Liver (tissue), 9 donors: ENCODE measurements around the gene CCNB2. TPM values are rescaled to one million over a fixed set of nuclear protein-coding genes. Genes with fewer than 3 reads are reported as not detected.

Experiments
- DNase-seq: peaks from one replicate; pipeline ENCODE4 v3.0.0-alpha.2; 2017; ENCODE audit warnings: low spot score
- H3K27ac ChIP-seq, 2 donors: one replicate each; pipeline ENCODE4 v1.7.0; 2013; ENCODE audit warnings: inconsistent platforms in 2 of 2, low read length in 2 of 2, control low read depth in 1 of 2, low read depth in 1 of 2, mild to moderate bottlenecking in 1 of 2
- H3K27me3 ChIP-seq, 4 donors: one replicate each; pipeline versions ENCODE4 v1.6.1 to v1.7.0; 2013; ENCODE audit warnings: low read length in 3 of 4, inconsistent platforms in 1 of 4, mild to moderate bottlenecking in 1 of 4, moderate library complexity in 1 of 4; ENCODE audit not compliant: control insufficient read depth in 4 of 4, insufficient read depth in 4 of 4
- H3K36me3 ChIP-seq, 4 donors: one replicate each; pipeline versions ENCODE4 v1.6.1 to v1.7.0; 2013; ENCODE audit warnings: low read length in 3 of 4, mild to moderate bottlenecking in 3 of 4, low read depth in 1 of 4, moderate library complexity in 1 of 4; ENCODE audit not compliant: control insufficient read depth in 4 of 4, insufficient read depth in 3 of 4
- H3K4me1 ChIP-seq, 4 donors: one replicate each; pipeline versions ENCODE4 v1.6.1 to v1.7.0; 2013; ENCODE audit warnings: low read length in 3 of 4, mild to moderate bottlenecking in 3 of 4, moderate library complexity in 1 of 4; ENCODE audit not compliant: control insufficient read depth in 4 of 4, insufficient read depth in 4 of 4
- H3K4me3 ChIP-seq, 3 donors: one replicate each; pipeline versions ENCODE4 v1.6.1 to v1.7.0; 2013; ENCODE audit warnings: low read length in 3 of 3, control low read depth in 1 of 3, low read depth in 1 of 3, mild to moderate bottlenecking in 1 of 3
- H3K9ac ChIP-seq, 2 donors: one replicate each; pipeline ENCODE4 v1.7.0; 2013; ENCODE audit warnings: low read length in 2 of 2, mild to moderate bottlenecking in 2 of 2, moderate library complexity in 2 of 2, control low read depth in 1 of 2, low read depth in 1 of 2
- H3K9me3 ChIP-seq, 4 donors: one replicate each; pipeline versions ENCODE4 v1.6.1 to v1.7.0; 2013; ENCODE audit warnings: low read length in 3 of 4; ENCODE audit not compliant: control insufficient read depth in 4 of 4
- EGR1 ChIP-seq, 2 donors: IDR thresholded peaks; 2 replicates each; pipeline ENCODE4 v1.6.1; 2016 to 2018; ENCODE audit warnings: antibody characterized with exemption in 2 of 2, low read depth in 2 of 2
- FOXA1 ChIP-seq: IDR thresholded peaks from 2 replicates; pipeline ENCODE4 v1.6.1; 2016; ENCODE audit warnings: antibody characterized with exemption
- FOXA2 ChIP-seq: IDR thresholded peaks from 2 replicates; pipeline ENCODE4 v1.6.1; 2016; ENCODE audit warnings: antibody characterized with exemption
- GABPA ChIP-seq, 2 donors: IDR thresholded peaks in 1 of 2; conservative IDR thresholded peaks in 1 of 2; 2 replicates each; pipeline ENCODE4 v1.6.1; 2016; ENCODE audit warnings: antibody characterized with exemption in 2 of 2, mild to moderate bottlenecking in 1 of 2, moderate library complexity in 1 of 2
- HNF4A ChIP-seq, 2 donors: conservative IDR thresholded peaks; 2 replicates each; pipeline ENCODE4 v1.6.1; 2016; ENCODE audit warnings: antibody characterized with exemption in 2 of 2, mild to moderate bottlenecking in 2 of 2
- HNF4G ChIP-seq: IDR thresholded peaks from 2 replicates; pipeline ENCODE4 v1.6.1; 2016; ENCODE audit warnings: antibody characterized with exemption
- JUND ChIP-seq, 2 donors: IDR thresholded peaks; 2 replicates each; pipeline ENCODE4 v1.6.1; 2016; ENCODE audit warnings: antibody characterized with exemption in 2 of 2
- NR2F2 ChIP-seq: IDR thresholded peaks from 2 replicates; pipeline ENCODE4 v1.6.1; 2016; ENCODE audit warnings: antibody characterized with exemption
- RAD21 ChIP-seq, 2 donors: IDR thresholded peaks; 2 replicates each; pipeline ENCODE4 v1.6.1; 2016; ENCODE audit warnings: antibody characterized with exemption in 2 of 2, mild to moderate bottlenecking in 2 of 2
- RXRA ChIP-seq, 2 donors: IDR thresholded peaks; 2 replicates each; pipeline ENCODE4 v1.6.1; 2017 to 2018; ENCODE audit warnings: antibody characterized with exemption in 2 of 2, mild to moderate bottlenecking in 1 of 2
- SP1 ChIP-seq: IDR thresholded peaks from 2 replicates; pipeline ENCODE4 v1.6.1; 2018; ENCODE audit warnings: antibody characterized with exemption, mild to moderate bottlenecking
- TAF1 ChIP-seq: conservative IDR thresholded peaks from 2 replicates; pipeline ENCODE4 v1.6.1; 2016; ENCODE audit warnings: antibody characterized with exemption, mild to moderate bottlenecking
- YY1 ChIP-seq: IDR thresholded peaks from 2 replicates; pipeline ENCODE4 v1.6.1; 2016; ENCODE audit warnings: antibody characterized with exemption, mild to moderate bottlenecking
- WGBS: extraction: QIAGEN DNeasy Blood & Tissue Kit; methylation state at CpG from one replicate; pipeline ENCODE4 v1.1.7; 2013; 5-methylcytosine and 5-hydroxymethylcytosine counted together
- polyA plus RNA-seq, 2 donors: library from polyadenylated mRNA; stranded (reverse) in 1 of 2; unstranded in 1 of 2; fragments of 200-250 nt in 1 of 2; fragments of >200 nt in 1 of 2; fragmentation: Nextera tagmentation in 1 of 2; extraction: Ambion mirVana in 1 of 2; gene quantifications; one replicate each; pipeline versions ENCODE4 v1.2.1 to v1.2.3, GENCODE V29; 2013 to 2015
- total RNA-seq, 2 donors: library from RNA; depleted of rRNA; stranded (reverse); fragments of >200 nt; gene quantifications; one replicate each; pipeline ENCODE4 v1.2.3, GENCODE V29; 2014
- TF ChIP-seq, protein P1 (sequence below): fragments of 150-350 bp; IDR thresholded peaks from 2 replicates; pipeline ENCODE4 v1.5.1; 2017; ENCODE audit warnings: improper control_type of control experiment, low read depth, low read length; ENCODE audit not compliant: missing input control
- TF ChIP-seq, protein P2 (sequence below): IDR thresholded peaks from 2 replicates; pipeline ENCODE4 v1.6.1; 2016; ENCODE audit warnings: antibody characterized with exemption
- TF ChIP-seq, protein P3 (sequence below): IDR thresholded peaks from 2 replicates; pipeline ENCODE4 v1.6.1; 2016; ENCODE audit warnings: antibody characterized with exemption
- TF ChIP-seq, protein P4 (sequence below): IDR thresholded peaks from 2 replicates; pipeline ENCODE4 v1.6.1; 2016; ENCODE audit warnings: antibody characterized with exemption, mild to moderate bottlenecking
- TF ChIP-seq, protein P5 (sequence below): IDR thresholded peaks from 2 replicates; pipeline ENCODE4 v1.6.1; 2016; ENCODE audit warnings: antibody characterized with exemption
- donor health status: healthy.
- donor health status: healthy.
- donor health status: healthy.
- donor health status: healthy.
- donor health status: healthy.

Gene CCNB2
- total and polyA plus RNA-seq, 4 donors, result 0.42 to 53.1 (median 2.0) TPM

DNA sequence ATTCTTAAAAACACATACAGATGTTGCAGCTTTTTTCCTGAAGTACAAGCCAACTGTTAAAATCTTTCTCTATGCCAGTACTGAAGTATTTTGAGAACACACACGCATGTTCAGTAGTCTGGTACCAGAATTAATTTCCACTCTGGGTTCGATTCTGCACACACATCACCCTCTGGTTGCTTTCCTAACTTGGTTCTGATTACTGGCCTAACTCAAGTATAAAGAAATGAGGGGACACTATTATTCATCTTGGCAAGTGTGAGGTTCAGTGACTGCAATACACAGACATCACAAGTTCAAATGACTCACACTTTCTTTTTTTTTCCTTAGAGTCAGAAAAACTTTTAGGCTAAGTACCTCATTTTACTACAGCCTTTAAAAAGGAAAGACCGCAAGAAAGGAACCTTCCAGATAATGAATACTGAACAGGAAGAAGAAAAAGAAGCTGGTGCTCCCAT lies 64.3 kb downstream of the CCNB2 start:
- Histone ChIP-seq H3K9ac (no peak overlapping the region), H3K27me3 (no peaks in the 10 kb centered on the region), H3K9me3 (no peaks in the 10 kb centered on the region), H3K27ac (no peak overlapping the region), H3K4me1 (no peaks in the 10 kb centered on the region), H3K4me3 (no peak overlapping the region), H3K36me3 (peaks cover 6 to 37% (median 24%) of the 10 kb centered on the region in 4 donors)
- no peak for TF ChIP-seq HNF4G
- no peak for TF ChIP-seq FOXA1
- TF ChIP-seq NR2F2, result no peak
- TF ChIP-seq JUND (IDR thresholded peaks at IDR 0.05), result no peak
- TF ChIP-seq, protein P1, sequence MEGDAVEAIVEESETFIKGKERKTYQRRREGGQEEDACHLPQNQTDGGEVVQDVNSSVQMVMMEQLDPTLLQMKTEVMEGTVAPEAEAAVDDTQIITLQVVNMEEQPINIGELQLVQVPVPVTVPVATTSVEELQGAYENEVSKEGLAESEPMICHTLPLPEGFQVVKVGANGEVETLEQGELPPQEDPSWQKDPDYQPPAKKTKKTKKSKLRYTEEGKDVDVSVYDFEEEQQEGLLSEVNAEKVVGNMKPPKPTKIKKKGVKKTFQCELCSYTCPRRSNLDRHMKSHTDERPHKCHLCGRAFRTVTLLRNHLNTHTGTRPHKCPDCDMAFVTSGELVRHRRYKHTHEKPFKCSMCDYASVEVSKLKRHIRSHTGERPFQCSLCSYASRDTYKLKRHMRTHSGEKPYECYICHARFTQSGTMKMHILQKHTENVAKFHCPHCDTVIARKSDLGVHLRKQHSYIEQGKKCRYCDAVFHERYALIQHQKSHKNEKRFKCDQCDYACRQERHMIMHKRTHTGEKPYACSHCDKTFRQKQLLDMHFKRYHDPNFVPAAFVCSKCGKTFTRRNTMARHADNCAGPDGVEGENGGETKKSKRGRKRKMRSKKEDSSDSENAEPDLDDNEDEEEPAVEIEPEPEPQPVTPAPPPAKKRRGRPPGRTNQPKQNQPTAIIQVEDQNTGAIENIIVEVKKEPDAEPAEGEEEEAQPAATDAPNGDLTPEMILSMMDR, result no peak
- no peak for TF ChIP-seq GABPA (IDR thresholded peaks at IDR 0.05 in 1 of 2, conservative IDR thresholded peaks at IDR 0.05 in 1 of 2)
- TF ChIP-seq TAF1, result no peak
- TF ChIP-seq FOXA2, result no peak
- TF ChIP-seq HNF4A (conservative IDR thresholded peaks at IDR 0.05), result no peak
- no peak for TF ChIP-seq RXRA (IDR thresholded peaks at IDR 0.05)
- TF ChIP-seq EGR1 (IDR thresholded peaks at IDR 0.05; ENCODE audit: low read depth in 2 of 2), result no peak
- TF ChIP-seq SP1, result no peak
- DNase-seq, result no peak
- 86% methylated on average over 3 of the region's 3 CpGs for WGBS

DNA sequence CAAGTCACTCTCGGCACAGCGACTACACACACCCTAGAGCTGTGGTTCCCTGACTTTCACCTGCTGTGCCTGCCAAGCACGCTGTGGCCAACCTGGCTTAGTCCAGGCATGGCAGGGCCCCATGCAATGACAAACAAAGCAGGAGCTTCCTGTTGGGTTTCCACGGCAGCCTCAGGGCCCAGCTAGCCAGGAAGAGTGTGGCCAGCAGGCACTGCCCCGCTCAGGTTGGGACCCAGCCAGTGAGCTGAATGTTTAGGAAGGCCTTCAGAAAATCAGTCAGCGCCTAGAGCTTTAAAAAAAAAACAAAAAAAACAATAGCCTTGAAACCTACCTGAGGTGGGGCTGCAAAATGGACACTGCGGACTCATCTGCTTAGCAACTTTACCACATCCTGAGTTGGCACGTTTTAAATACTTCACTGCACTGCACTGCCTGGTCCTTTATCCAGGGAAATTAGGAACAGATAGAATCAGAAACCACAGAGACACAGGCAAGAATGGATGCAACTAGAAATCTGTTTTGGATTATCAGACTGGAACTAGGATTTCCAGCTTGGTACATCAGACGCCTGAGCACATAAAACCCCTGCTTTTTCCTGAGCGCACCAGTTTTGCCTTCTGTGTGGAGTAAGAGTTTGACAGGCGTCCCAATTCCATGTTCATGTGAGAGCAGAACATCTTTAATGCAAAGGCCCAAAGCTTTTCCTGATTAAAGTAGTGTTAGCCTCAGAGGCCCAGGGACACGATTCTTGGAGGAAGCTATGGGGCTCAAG lies 65.5 kb downstream of the CCNB2 start:
- Histone ChIP-seq H3K9ac (no peak overlapping the region), H3K27ac (peak overlapping the region in 1 of 2 donors; percentile 31), H3K27me3 (no peaks in the 10 kb centered on the region), H3K4me3 (no peak overlapping the region), H3K36me3 (peaks cover 6 to 37% (median 22%) of the 10 kb centered on the region in 4 donors), H3K9me3 (no peaks in the 10 kb centered on the region), H3K4me1 (no peaks in the 10 kb centered on the region)
- TF ChIP-seq NR2F2, result no peak
- no peak for TF ChIP-seq RXRA (IDR thresholded peaks at IDR 0.05)
- TF ChIP-seq FOXA2, result no peak
- TF ChIP-seq TAF1, result no peak
- TF ChIP-seq RAD21 (IDR thresholded peaks at IDR 0.05), result no peak
- TF ChIP-seq YY1, result no peak
- TF ChIP-seq JUND (IDR thresholded peaks at IDR 0.05), result no peak
- no peak for TF ChIP-seq GABPA (IDR thresholded peaks at IDR 0.05 in 1 of 2, conservative IDR thresholded peaks at IDR 0.05 in 1 of 2)
- TF ChIP-seq, protein P2, sequence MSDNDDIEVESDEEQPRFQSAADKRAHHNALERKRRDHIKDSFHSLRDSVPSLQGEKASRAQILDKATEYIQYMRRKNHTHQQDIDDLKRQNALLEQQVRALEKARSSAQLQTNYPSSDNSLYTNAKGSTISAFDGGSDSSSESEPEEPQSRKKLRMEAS, result no peak
- TF ChIP-seq HNF4A (conservative IDR thresholded peaks at IDR 0.05), result no peak
- no peak for TF ChIP-seq SP1
- TF ChIP-seq FOXA1, result no peak
- no peak for TF ChIP-seq EGR1 (IDR thresholded peaks at IDR 0.05; ENCODE audit: low read depth in 2 of 2)
- no peak for DNase-seq
- WGBS, result 69% methylated on average over 12 of the region's 12 CpGs

DNA sequence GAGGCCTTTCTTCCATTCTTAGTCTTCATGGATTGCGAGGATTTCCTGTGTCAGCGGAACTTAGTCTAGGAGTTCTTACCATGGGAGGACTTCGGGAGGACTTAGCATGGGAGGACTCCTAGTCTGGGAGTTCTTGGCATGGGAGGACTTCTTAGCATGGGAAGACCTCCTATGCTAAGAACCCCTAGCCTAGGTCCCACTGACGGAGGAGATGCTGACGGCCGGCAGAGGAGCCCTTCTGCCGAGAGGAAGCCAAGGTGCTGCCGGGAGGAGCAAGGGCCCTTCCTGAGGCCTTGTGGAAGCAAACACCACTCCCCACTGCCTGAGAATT lies 66.1 kb downstream of the CCNB2 start:
- H3K4me1 ChIP-seq, result no peaks in the 10 kb centered on the region
- no peaks in the 10 kb centered on the region for H3K9me3 ChIP-seq
- TF ChIP-seq FOXA1, result no peak
- TF ChIP-seq, protein P3, sequence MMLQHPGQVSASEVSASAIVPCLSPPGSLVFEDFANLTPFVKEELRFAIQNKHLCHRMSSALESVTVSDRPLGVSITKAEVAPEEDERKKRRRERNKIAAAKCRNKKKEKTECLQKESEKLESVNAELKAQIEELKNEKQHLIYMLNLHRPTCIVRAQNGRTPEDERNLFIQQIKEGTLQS, result no peak
- no peak for TF ChIP-seq RXRA (IDR thresholded peaks at IDR 0.05)
- TF ChIP-seq NR2F2, result no peak
- TF ChIP-seq RAD21 (IDR thresholded peaks at IDR 0.05), result no peak
- no peak for TF ChIP-seq SP1
- TF ChIP-seq, protein P4, sequence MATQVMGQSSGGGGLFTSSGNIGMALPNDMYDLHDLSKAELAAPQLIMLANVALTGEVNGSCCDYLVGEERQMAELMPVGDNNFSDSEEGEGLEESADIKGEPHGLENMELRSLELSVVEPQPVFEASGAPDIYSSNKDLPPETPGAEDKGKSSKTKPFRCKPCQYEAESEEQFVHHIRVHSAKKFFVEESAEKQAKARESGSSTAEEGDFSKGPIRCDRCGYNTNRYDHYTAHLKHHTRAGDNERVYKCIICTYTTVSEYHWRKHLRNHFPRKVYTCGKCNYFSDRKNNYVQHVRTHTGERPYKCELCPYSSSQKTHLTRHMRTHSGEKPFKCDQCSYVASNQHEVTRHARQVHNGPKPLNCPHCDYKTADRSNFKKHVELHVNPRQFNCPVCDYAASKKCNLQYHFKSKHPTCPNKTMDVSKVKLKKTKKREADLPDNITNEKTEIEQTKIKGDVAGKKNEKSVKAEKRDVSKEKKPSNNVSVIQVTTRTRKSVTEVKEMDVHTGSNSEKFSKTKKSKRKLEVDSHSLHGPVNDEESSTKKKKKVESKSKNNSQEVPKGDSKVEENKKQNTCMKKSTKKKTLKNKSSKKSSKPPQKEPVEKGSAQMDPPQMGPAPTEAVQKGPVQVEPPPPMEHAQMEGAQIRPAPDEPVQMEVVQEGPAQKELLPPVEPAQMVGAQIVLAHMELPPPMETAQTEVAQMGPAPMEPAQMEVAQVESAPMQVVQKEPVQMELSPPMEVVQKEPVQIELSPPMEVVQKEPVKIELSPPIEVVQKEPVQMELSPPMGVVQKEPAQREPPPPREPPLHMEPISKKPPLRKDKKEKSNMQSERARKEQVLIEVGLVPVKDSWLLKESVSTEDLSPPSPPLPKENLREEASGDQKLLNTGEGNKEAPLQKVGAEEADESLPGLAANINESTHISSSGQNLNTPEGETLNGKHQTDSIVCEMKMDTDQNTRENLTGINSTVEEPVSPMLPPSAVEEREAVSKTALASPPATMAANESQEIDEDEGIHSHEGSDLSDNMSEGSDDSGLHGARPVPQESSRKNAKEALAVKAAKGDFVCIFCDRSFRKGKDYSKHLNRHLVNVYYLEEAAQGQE, result no peak
- TF ChIP-seq TAF1, result no peak
- no peak for TF ChIP-seq YY1
- TF ChIP-seq, protein P5, sequence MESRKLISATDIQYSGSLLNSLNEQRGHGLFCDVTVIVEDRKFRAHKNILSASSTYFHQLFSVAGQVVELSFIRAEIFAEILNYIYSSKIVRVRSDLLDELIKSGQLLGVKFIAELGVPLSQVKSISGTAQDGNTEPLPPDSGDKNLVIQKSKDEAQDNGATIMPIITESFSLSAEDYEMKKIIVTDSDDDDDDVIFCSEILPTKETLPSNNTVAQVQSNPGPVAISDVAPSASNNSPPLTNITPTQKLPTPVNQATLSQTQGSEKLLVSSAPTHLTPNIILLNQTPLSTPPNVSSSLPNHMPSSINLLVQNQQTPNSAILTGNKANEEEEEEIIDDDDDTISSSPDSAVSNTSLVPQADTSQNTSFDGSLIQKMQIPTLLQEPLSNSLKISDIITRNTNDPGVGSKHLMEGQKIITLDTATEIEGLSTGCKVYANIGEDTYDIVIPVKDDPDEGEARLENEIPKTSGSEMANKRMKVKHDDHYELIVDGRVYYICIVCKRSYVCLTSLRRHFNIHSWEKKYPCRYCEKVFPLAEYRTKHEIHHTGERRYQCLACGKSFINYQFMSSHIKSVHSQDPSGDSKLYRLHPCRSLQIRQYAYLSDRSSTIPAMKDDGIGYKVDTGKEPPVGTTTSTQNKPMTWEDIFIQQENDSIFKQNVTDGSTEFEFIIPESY, result no peak
- no peak for TF ChIP-seq FOXA2
- no peak for TF ChIP-seq HNF4G
- no peak for TF ChIP-seq JUND (IDR thresholded peaks at IDR 0.05)
- WGBS, result 98% methylated on average over 8 of the region's 8 CpGs
- DNase-seq, result no peak
- H3K9ac ChIP-seq, result no peak overlapping the region
- no peak overlapping the region for H3K27ac ChIP-seq
- H3K27me3 ChIP-seq, result no peaks in the 10 kb centered on the region
- H3K36me3 ChIP-seq, result peaks cover 6 to 37% (median 22%) of the 10 kb centered on the region in 4 donors
- H3K4me3 ChIP-seq, result no peak overlapping the region
